ENCODE measurements around the gene PLEKHB1. TPM values are rescaled to one million over a fixed set of nuclear protein-coding genes. Genes with fewer than 3 reads are reported as not detected.

The PLEKHB1 gene
- total RNA-seq, 1 donor from 2014 or later, result 35.4 TPM

GRCh38 chr11:73656985-73657384, 10.6 kb downstream of the PLEKHB1 start:
- Histone ChIP-seq H3K36me3 (no peaks in the 10 kb centered on the region), H3K27ac (no peak overlapping the region), H3K27me3 (ENCODE audit: low read depth) (no peaks in the 10 kb centered on the region), H3K4me3 (no peak overlapping the region), H3K9me3 (no peaks in the 10 kb centered on the region), H3K4me1 (peaks cover 14% of the 10 kb centered on the region)
- TF ChIP-seq CTCF (IDR thresholded peaks at IDR 0.05), result no peak
- no peak for DNase-seq
- intact Hi-C loops (cut with DNase I), result no loop called here
- no peak for ATAC-seq

GRCh38 chr11:73659961-73660360, 13.6 kb downstream of the PLEKHB1 start:
- no peak overlapping the region for H3K4me3 ChIP-seq
- intact Hi-C loops (cut with DNase I), result no loop called here
- no peaks in the 10 kb centered on the region for H3K36me3 ChIP-seq
- H3K27me3 ChIP-seq (ENCODE audit: low read depth), result no peaks in the 10 kb centered on the region
- no peak overlapping the region for H3K27ac ChIP-seq
- TF ChIP-seq CTCF (IDR thresholded peaks at IDR 0.05), result no peak
- ATAC-seq (no peak), DNase-seq (no peak)
- H3K4me1 ChIP-seq, result peaks cover 26% of the 10 kb centered on the region
- no peaks in the 10 kb centered on the region for H3K9me3 ChIP-seq

GRCh38 chr11:73660497-73661034, 14.2 kb downstream of the PLEKHB1 start:
- Histone ChIP-seq H3K27ac (no peak overlapping the region), H3K27me3 (ENCODE audit: low read depth) (no peaks in the 10 kb centered on the region), H3K4me1 (peaks cover 26% of the 10 kb centered on the region), H3K9me3 (no peaks in the 10 kb centered on the region), H3K4me3 (peak overlapping the region; percentile 38), H3K36me3 (no peaks in the 10 kb centered on the region)
- intact Hi-C loops (cut with DNase I), result no loop called here
- ATAC-seq, result peak in 1 of 2 donors; percentile 29
- no peak for TF ChIP-seq CTCF (IDR thresholded peaks at IDR 0.05)
- no peak for DNase-seq

- DNase-seq (peak; percentile 90), ATAC-seq (peak; percentile 96 to 97)
- H3K36me3 ChIP-seq, result no peaks in the 10 kb centered on the region
- H3K27ac ChIP-seq, result no peak overlapping the region
- no peaks in the 10 kb centered on the region for H3K9me3 ChIP-seq
- no peaks in the 10 kb centered on the region for H3K27me3 ChIP-seq (ENCODE audit: low read depth)
- intact Hi-C loops (cut with DNase I), result no loop called here
- H3K4me3 ChIP-seq, result peak overlapping the region; percentile 38
- peaks cover 26% of the 10 kb centered on the region for H3K4me1 ChIP-seq
- peak; percentile 100 for TF ChIP-seq CTCF (IDR thresholded peaks at IDR 0.05)
Measured at GRCh38 chr11:73661035-73661628, 14.8 kb downstream of the PLEKHB1 start.

DNA sequence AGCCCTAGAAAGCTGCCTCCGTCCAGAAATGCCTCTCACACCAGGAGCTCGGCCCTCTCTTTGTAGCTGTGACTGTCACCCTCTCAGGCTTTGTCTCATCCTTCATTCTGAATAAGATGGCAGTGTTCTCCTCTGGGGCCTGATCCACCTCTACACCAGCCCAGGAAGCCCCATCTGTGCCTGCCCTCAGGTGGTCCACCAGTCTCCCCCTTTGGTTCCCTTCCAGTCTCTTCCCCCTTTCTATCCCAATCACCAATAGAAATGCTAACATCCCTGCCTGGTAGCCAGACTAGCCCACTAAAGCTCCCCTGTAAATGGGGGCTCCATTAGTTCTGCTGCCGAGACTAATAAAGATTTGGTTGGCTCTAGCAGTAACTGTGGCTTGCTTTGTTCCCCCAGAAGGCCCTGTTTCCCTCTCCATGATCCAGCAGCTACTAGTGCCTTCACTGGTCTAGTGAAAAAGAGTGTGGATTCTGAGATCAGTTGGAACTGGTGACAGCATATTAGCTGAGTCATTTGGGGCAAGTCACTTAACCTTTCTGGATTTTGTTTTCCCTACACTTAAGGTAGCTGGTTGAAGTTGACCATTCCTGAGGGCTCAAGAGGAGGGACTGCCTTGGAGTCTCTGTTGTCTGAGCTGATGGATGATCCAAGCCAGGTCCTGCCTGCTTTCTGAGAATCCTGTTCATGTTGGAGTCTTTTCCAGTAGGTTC, 16.2 kb downstream of the PLEKHB1 start:
- Histone ChIP-seq H3K4me3 (no peak overlapping the region), H3K4me1 (peaks cover 26% of the 10 kb centered on the region), H3K36me3 (peaks cover 4% of the 10 kb centered on the region), H3K27ac (no peak overlapping the region), H3K27me3 (ENCODE audit: low read depth) (no peaks in the 10 kb centered on the region), H3K9me3 (no peaks in the 10 kb centered on the region)
- intact Hi-C loops (cut with DNase I), result no loop called here
- TF ChIP-seq CTCF (IDR thresholded peaks at IDR 0.05), result no peak
- ATAC-seq, result peak in 1 of 2 donors; percentile 39
- no peak for DNase-seq

All from lower lobe of right lung (tissue), 2 donors.